ENCODE measurements around the gene AGBL1.

- no peak for TF ChIP-seq FOS (IDR thresholded peaks at IDR 0.05; ENCODE audit: borderline replicate concordance, insufficient read depth, low read length)
- TF ChIP-seq POLR2AphosphoS5 (IDR thresholded peaks at IDR 0.05; ENCODE audit: insufficient read depth, low read depth, low read length) = no peak
- TF ChIP-seq MAX (IDR thresholded peaks at IDR 0.05; ENCODE audit: insufficient read depth, insufficient read length) = no peak
- TF ChIP-seq CTCF (IDR thresholded peaks at IDR 0.05; ENCODE audit: extremely low read depth in 1 of 2, insufficient read depth in 1 of 2, low read depth in 1 of 2, low read length in 2 of 2) = no peak
Measured at GRCh38 chr15:86649277-86649676, 569.6 kb downstream of the AGBL1 start.

Data from endothelial cell of umbilical vein (primary cell).